Activated CD4-positive, CD25-positive, alpha-beta regulatory T cell (primary cell): ENCODE results near the gene PLXND1.
"Not testable (repeated sequence)": the region's sequence is repeated elsewhere in the genome, so short reads cannot be mapped to it uniquely, and the experiment has no call there.

Experiments used
- DNase-seq, 4 experiments: peaks; one replicate each; lab custom pipeline; 2025; lab: John Stamatoyannopoulos, UW

Gene PLXND1

GRCh38 chr3:129606636-129607390, at the start of gene PLXND1:
Gene PLXND1, minus strand, starts transcription at chr3:129606676. Its CDS starts 37 bp downstream, at chr3:129606639.
- DNase-seq, result peak in 1 of 4 experiments; percentile 8

DNA sequence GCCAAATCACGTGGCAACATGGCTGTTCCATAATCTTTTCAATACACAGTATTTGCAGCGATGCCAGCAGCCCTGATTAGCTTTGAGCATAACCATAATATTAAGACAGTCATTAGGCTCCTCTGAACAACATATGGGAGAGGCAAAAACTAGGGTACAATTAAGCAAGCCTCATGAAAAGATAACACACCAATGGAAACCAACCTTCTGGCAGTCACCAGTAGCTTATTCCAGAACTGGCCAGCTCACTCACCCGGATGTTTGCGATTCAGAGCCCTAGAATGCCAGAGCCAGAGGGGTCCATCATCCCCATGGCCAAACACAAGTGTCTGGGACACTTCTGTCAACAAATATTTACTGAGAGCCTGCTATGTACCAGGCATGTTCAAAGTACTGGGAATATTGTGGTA, 48.8 kb upstream of the PLXND1 start:
- DNase-seq, result no peak

DNA sequence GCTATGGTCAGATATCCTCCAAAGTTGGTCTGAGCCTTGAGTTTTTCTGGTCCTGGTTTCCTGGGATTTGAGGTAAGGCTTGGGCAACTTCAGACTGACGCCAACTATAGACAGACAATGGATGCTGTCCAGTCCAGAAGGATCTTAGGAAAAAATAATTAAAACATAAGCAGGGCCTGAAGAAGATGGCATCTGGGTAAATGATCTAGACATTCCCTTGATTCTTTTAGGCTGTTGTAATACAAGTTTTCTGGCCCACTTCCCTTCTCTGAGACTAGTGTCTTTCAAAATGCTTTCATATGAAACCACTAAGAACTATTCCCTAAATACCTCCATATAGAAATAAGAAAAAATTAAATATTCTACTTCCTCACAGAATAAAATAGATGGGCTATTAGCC, 47.7 kb upstream of the PLXND1 start:
- no peak for DNase-seq

DNA sequence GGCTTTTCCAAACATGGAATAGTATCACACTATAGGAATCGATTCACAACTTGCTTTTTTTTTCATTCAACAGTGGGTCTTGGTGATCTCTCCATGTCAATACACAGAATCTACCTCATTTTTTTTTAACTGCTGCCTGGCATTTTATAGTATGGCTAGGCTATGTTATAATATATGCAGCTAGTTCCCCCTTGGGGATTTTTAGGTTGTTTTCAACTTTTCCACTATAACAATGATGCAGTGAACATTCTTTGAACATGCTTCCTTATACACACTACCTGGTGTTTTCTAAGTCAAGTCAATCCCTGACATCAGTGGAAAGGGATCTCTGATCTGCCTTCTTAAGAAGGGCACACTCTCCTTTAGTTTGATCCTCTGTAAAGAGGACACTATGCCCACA, 46.5 kb upstream of the PLXND1 start:
- no peak for DNase-seq

- DNase-seq, result no peak
Measured at GRCh38 chr3:129651435-129652202, 45.1 kb upstream of the PLXND1 start.

DNA sequence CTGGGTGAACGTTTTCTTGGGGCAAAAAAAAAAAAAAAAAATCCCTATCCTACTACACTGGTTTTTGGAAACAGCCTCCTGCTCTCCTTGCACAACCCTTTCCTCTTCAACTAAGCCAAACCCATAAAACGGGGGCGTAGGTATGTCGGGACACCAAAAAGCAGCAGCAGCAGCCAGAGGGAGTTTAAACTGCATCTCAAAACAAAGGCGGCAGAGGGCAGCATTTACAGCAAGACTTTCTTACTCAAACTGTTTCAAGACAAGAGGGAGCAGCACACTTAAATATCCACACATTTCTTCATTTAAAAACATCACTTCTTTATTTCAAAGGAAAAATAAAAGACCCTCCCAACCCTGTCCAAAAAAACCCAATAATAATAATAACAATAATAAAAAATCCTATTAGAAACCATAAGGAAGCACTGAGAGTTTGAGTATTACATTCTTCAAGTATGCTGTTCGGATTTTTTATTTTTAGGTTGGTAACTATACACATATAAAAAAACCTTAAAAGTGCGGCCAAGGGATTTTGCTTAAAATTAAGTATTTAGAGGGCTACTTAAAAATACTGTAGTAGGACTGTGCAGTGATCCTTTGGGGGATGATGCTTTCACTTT, 43.9 kb upstream of the PLXND1 start:
- peak in 2 of 4 experiments; percentile 5 to 13 for DNase-seq

- DNase-seq, result no peak
Measured at GRCh38 chr3:129648391-129648790, 41.9 kb upstream of the PLXND1 start.

GRCh38 chr3:129645286-129645685, 38.8 kb upstream of the PLXND1 start:
- no peak for DNase-seq

- no peak for DNase-seq
Measured at GRCh38 chr3:129644836-129645235, 38.4 kb upstream of the PLXND1 start.

DNA sequence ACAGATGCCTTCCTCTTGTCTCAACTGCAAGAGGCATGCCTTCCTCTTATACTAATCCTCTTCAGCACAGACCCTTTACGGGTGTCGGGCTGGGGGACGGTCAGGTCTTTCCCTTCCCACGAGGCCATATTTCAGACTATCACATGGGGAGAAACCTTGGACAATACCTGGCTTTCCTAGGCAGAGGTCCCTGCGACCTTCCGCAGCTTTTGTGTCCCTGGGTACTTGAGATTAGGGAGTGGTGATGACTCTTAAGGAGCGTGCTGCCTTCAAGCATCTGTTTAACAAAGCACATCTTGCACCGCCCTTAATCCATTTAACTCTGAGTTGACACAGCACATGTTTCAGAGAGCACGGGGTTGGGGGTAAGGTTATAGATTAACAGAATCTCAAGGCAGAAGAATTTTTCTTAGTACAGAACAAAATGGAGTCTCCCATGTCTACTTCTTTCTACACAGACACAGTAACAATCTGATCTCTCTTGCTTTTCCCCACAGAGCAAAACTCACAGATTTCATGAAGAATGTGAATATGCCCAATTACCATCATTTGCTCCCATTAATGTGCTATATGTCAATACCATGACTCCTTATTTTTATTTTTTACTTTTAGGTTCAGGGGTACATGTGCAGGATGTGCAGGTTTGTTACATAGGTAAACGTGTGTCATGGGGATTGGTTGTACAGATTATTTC, 35.2 kb upstream of the PLXND1 start:
- not testable (repeated sequence) for DNase-seq

GRCh38 chr3:129640985-129641384, 34.5 kb upstream of the PLXND1 start:
- DNase-seq, result not testable (repeated sequence)

DNA sequence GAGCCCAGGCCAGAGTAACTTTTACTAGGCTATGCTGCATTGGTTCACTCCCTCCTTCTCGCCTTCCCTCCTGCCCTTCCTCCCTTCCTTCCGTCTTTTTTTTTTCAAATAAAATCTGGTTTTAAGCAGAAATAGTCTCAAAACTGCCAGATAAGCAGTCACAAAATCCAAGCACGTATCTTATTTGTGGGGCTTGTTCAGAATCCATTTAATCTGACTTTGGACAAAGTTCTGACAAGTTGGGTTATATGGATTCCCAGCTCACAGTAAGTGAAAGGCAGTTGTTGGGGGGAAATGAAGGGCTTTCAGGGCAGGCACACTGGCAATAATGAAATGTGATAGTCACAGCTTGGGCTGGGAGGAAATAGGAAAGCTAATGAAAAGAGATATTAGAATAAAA, 32.0 kb upstream of the PLXND1 start:
- DNase-seq, result no peak

GRCh38 chr3:129636082-129636481, 29.6 kb upstream of the PLXND1 start:
- DNase-seq, result no peak

DNA sequence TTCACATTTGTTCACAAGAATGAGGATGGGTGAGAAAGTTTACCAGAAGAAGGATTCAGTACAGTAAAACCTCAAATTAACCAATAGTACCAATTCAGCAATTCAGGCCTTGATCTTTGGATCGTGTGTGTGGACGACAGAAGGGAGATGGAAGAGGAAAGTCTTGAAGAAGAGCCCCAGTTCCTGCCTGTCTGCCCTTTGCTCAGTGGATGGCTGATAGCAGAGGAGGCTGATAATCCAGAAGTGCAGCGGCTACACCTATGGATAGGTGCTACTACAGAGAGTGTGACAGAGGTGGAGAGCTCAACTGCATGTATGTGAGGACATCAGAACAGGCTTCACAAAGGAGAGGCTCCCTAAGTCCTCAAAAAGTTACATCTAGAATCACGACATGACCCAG, 29.2 kb upstream of the PLXND1 start:
- no peak for DNase-seq

GRCh38 chr3:129633751-129634481, 27.4 kb upstream of the PLXND1 start:
- no peak for DNase-seq

GRCh38 chr3:129632977-129633376, 26.5 kb upstream of the PLXND1 start:
- DNase-seq, result no peak

GRCh38 chr3:129632556-129632955, 26.1 kb upstream of the PLXND1 start:
- no peak for DNase-seq

- DNase-seq, result no peak
Measured at GRCh38 chr3:129632056-129632455, 25.6 kb upstream of the PLXND1 start.

DNA sequence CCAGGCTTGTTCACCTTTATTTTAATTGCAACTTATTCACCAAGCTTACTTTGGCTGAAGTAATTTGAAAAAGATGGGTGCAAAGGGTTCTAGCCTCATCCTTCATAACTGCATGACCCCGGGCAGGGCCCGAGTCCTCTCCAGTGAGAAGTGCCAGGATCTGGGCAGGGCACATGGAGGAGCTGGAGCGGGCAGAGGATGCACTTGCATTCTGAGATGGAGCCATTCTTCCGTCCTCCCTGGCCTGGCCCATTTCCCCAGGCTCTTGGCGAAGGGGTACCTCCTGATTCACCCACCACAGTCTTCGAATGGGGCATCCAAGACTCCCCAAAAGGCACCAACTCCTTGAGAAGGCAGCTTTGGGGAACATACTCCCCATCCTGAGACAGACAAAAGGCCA, 22.5 kb upstream of the PLXND1 start:
- no peak for DNase-seq

DNA sequence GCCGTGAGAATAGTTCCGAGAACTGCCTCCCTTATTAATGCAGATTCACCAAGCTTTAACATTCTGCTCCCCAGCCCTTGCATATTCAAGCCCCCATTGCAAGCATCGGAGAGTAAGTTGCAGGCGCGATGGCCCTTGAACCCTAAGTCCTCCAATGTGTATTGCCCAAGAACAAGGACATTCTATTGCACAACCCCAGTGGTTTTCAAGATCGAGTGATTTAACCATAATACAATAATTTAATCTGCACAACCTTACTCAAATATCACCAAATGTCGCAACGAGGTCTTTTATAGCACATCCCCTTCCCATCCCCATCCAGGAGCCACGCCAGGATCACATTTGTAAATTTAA, 21.7 kb upstream of the PLXND1 start:
- no peak for DNase-seq

GRCh38 chr3:129627350-129628168, 21.1 kb upstream of the PLXND1 start:
- peak; percentile 11 to 50 (median 23) for DNase-seq
